ENCODE results near the gene OLFML2B. TPM values are rescaled to one million over a fixed set of nuclear protein-coding genes. Genes with fewer than 3 reads are reported as not detected.

OLFML2B gene
- total RNA-seq, 1 donor from 2014 or later, result 8.4 TPM

DNA sequence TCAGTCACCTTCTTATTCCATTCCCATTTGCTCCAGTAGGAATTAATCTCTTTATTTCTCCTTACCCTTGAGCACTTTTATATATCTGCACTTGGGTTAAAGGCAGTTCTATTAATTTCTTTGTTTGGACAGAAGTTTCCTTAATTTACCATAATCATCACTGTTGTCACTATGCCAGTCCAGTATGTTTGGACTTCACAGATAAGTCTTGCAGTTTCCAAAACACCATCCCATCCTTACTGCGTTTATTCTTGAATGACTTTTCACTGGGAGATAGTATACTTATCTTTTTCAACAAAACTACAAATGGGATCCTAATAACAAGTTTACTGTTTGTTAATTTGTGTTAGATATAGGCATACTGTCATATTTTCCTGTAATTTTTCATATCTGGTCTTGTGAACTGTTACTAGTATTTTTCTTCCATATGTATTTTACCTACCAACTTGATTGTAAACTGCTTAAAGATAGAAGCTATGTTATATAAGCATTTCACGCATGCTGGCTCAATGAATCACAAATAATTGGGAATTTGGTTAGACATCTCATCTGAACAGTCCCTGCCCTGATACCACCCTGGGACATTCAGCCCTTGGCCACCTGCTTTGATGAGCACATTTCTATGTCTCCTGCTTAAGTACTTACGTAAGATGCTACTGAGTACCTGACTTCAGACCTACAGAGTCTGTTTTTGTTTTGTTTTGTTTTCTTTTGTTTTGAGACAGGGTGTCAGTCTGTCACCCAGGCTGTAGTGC lies 78.2 kb downstream of the OLFML2B start:
- no peak for DNase-seq (ENCODE audit: low spot score)

DNA sequence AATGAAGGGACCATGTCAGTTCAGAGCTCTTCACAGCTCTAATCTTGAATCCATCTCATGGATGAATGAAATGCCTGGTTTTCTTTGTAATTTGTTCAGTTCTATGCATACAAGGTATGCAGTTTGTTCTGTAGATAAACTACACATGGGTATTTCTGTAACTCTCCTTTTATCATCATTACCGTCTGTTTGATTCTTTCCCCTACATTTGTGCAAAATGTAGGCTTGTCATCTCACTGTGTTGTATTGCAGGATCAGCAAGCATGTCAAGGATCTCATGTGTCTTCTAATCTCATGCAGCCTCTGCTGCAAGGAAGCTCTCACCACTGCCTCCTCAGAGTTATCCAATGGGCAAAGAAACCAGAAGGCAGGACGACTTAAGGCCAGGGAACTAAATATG lies 79.3 kb downstream of the OLFML2B start:
- DNase-seq (ENCODE audit: low spot score), result no peak

GRCh38 chr1:161943737-161944136 lies 79.9 kb downstream of the OLFML2B start:
- no peak for DNase-seq (ENCODE audit: low spot score)

- DNase-seq (ENCODE audit: low spot score), result no peak
These were observed 81.8 kb downstream of the OLFML2B start for GRCh38 chr1:161941726-161942436.

- no peak for DNase-seq (ENCODE audit: low spot score)
These were observed 82.6 kb downstream of the OLFML2B start for GRCh38 chr1:161940866-161941591.

- DNase-seq (ENCODE audit: low spot score), result no peak
These were observed 86.9 kb downstream of the OLFML2B start for GRCh38 chr1:161936786-161937185.

DNA sequence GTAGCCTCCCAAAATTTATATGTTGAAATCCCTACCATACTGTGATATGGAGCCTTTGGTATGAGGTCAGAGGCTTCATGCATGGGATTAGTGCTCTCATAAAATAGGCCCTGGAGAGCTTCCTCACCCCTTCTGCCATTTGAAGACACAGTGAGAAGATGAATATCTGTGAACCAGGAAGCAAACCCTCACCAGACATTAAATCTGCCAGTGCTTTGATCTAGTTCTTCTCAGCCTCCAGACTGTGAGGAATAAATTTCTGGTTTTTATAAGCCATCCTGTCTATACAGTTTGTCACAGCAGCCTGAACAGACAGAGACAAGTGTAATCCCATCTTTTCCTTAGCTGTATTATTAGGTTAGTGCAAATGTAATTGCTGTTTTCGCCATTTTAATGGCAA lies 88.4 kb downstream of the OLFML2B start:
- no peak for DNase-seq (ENCODE audit: low spot score)

DNA sequence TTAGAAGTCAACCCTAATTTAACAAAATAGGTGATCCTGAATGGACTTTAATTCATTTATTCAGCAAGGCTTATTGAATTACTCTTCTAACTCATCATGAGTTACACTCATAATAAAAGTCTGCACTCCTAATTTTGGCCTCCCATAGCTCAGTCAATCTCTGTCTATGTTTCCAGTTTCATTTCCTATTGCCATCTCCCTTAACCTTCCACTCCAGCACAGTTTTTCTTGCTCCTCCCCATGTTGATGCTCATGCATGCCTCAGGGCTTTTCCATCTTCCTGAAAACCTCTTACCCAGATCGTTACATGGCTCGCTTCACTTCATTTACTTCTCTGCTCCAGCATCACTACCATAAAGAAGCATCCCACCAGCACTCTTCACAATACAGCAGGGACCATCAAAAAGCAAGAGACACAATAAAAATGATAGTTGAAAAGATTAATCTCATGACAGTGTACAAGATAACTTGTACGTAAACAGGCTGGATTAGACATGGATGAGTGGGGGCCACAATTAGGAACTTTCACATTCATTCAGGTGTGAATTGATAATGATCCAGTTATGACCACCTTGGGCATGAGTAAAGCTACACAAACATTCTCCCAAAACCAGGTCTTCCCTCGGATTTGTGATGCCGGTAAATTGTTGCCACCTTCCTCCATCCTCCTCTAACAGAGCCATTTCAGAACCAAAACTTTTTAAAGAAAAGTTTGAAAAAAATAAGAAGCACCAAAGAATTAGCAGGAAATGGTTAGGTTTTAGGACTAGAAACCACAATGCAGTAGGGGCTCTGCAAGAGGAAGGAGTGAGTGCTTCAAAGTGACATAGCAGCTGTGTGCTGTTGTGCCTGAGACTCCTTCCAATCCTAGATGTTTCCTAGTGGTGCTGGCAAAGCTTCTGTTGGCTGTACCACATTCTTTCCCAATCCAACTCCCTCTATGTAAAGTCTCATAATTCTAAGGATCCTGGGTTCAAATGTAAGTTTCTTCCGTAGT lies 89.8 kb downstream of the OLFML2B start:
- DNase-seq (ENCODE audit: low spot score), result no peak

Other genes with a start within 250 kb of the OLFML2B start
- gene NOS1AP, start 45.8 kb upstream of the OLFML2B start, total RNA-seq, result 20.7 TPM